HEK293 (cell line): ENCODE data around the gene UMAD1.

ENCODE experiments used
- CTCF ChIA-PET: fragments of 350-600 bp; formaldehyde crosslinking; extraction: SDS; loops from one replicate; lab custom pipeline; 2021; ENCODE audit warnings: antibody characterized with exemption; lab: Yijun Ruan, JAX
- POLR2A ChIA-PET: fragments of 300-600 bp; formaldehyde crosslinking; extraction: SDS; loops from one replicate; lab custom pipeline; 2020; ENCODE audit warnings: antibody characterized with exemption, inconsistent platforms; lab: Yijun Ruan, JAX
- H3K27ac ChIP-seq: fragments of 200-500 bp; sonication (Bioruptor generic); 2 replicates; pipeline ENCODE4 v1.5.1; 2014; ENCODE audit warnings: low read depth, low read length, control low read depth, inconsistent platforms; ENCODE audit errors: extremely low read depth
- H3K36me3 ChIP-seq, 2 experiments: fragments of 200-500 bp in 1 of 2; sonication (Bioruptor generic) in 1 of 2; 1 replicate in 1 of 2; 2 replicates in 1 of 2; pipeline ENCODE4 v1.5.1; 2014 to 2017; ENCODE audit warnings: inconsistent platforms in 2 of 2, low read length in 2 of 2; ENCODE audit not compliant: control insufficient read depth in 2 of 2, insufficient read depth in 1 of 2
- H3K4me1 ChIP-seq: fragments of 200-500 bp; sonication (Bioruptor generic); 2 replicates; pipeline ENCODE4 v1.5.1; 2014; ENCODE audit warnings: mild to moderate bottlenecking, low read length, inconsistent platforms; ENCODE audit not compliant: control insufficient read depth, insufficient read depth
- H3K4me3 ChIP-seq: 2 replicates; pipeline ENCODE4 v1.5.1; 2011; ENCODE audit warnings: low read depth, mild to moderate bottlenecking, control low read depth, low read length, moderate library complexity
- H3K9me3 ChIP-seq: fragments of 200-500 bp; sonication (Bioruptor generic); 2 replicates; pipeline ENCODE4 v1.5.1; 2014; ENCODE audit warnings: low read depth, low read length, inconsistent platforms; ENCODE audit not compliant: control insufficient read depth, insufficient read depth
- AEBP2 ChIP-seq: fragments of 450-650 bp; formaldehyde crosslinking; IDR thresholded peaks from 2 replicates; pipeline ENCODE4 v1.5.1; 2016; ENCODE audit warnings: missing biosample characterization, missing genetic modification characterization, borderline replicate concordance
- CTCF ChIP-seq: fragments of 450-650 bp; formaldehyde crosslinking; IDR thresholded peaks from 2 replicates; pipeline ENCODE4 v1.5.1; 2016; ENCODE audit warnings: missing biosample characterization, missing genetic modification characterization
- HOXD13 ChIP-seq: sonication (generic); formaldehyde crosslinking; IDR thresholded peaks from 2 replicates; pipeline ENCODE4 v1.8.0; 2022; ENCODE audit warnings: missing genetic modification reagents, borderline replicate concordance
- INSM2 ChIP-seq: fragments of 450-650 bp; formaldehyde crosslinking; IDR thresholded peaks from 2 replicates; pipeline ENCODE4 v1.5.1; 2016; ENCODE audit warnings: missing biosample characterization, missing genetic modification characterization
- SALL2 ChIP-seq: fragments of 450-650 bp; formaldehyde crosslinking; IDR thresholded peaks from 2 replicates; pipeline ENCODE4 v1.5.0; 2017; ENCODE audit warnings: missing biosample characterization, mild to moderate bottlenecking, missing genetic modification characterization, borderline replicate concordance
- TRIM28 ChIP-seq: IDR thresholded peaks from 2 replicates; pipeline ENCODE4 v1.6.1; 2011; ENCODE audit warnings: low read length, control low read depth, borderline replicate concordance
- WT1 ChIP-seq: fragments of 450-650 bp; formaldehyde crosslinking; IDR thresholded peaks from 2 replicates; pipeline ENCODE4 v1.5.1; 2016; ENCODE audit warnings: missing biosample characterization, missing genetic modification characterization
- ZBTB20 ChIP-seq: fragments of 450-650 bp; formaldehyde crosslinking; IDR thresholded peaks from 2 replicates; pipeline ENCODE4 v1.5.1; 2016; ENCODE audit warnings: missing biosample characterization, missing genetic modification characterization
- ZBTB21 ChIP-seq: fragments of 450-650 bp; formaldehyde crosslinking; IDR thresholded peaks from 2 replicates; pipeline ENCODE4 v1.5.1; 2017; ENCODE audit warnings: missing biosample characterization, missing genetic modification characterization
- ZEB2 ChIP-seq: fragments of 450-650 bp; formaldehyde crosslinking; IDR thresholded peaks from 2 replicates; pipeline ENCODE4 v1.5.1; 2016; ENCODE audit warnings: missing biosample characterization, missing genetic modification characterization
- ZFP69B ChIP-seq: fragments of 450-650 bp; formaldehyde crosslinking; IDR thresholded peaks from 2 replicates; pipeline ENCODE4 v1.5.1; 2016; ENCODE audit warnings: missing biosample characterization, missing genetic modification characterization
- ZNF155 ChIP-seq: fragments of 450-650 bp; formaldehyde crosslinking; IDR thresholded peaks from 2 replicates; pipeline ENCODE4 v1.5.1; 2016; ENCODE audit warnings: missing biosample characterization, missing genetic modification characterization
- ZNF169 ChIP-seq: fragments of 450-650 bp; formaldehyde crosslinking; IDR thresholded peaks from 2 replicates; pipeline ENCODE4 v1.5.1; 2016; ENCODE audit warnings: missing biosample characterization, missing genetic modification characterization
- ZNF335 ChIP-seq: fragments of 450-650 bp; formaldehyde crosslinking; conservative IDR thresholded peaks from 2 replicates; pipeline ENCODE4 v1.5.1; 2016; ENCODE audit warnings: missing biosample characterization, missing genetic modification characterization
- ZNF341 ChIP-seq: fragments of 450-650 bp; formaldehyde crosslinking; IDR thresholded peaks from 2 replicates; pipeline ENCODE4; 2016; ENCODE audit warnings: low read depth, missing biosample characterization, missing genetic modification characterization
- ZNF398 ChIP-seq: fragments of 450-650 bp; formaldehyde crosslinking; IDR thresholded peaks from 2 replicates; pipeline ENCODE4 v1.5.1; 2017; ENCODE audit warnings: missing biosample characterization, missing genetic modification characterization
- ZNF404 ChIP-seq: fragments of 450-650 bp; formaldehyde crosslinking; IDR thresholded peaks from 2 replicates; pipeline ENCODE4 v1.5.1; 2017; ENCODE audit warnings: missing biosample characterization, missing genetic modification characterization
- ZNF555 ChIP-seq: fragments of 450-650 bp; formaldehyde crosslinking; conservative IDR thresholded peaks from 2 replicates; pipeline ENCODE4 v1.5.1; 2017; ENCODE audit warnings: missing biosample characterization, mild to moderate bottlenecking, missing genetic modification characterization, inconsistent platforms
- ZNF792 ChIP-seq: fragments of 450-650 bp; formaldehyde crosslinking; IDR thresholded peaks from 2 replicates; pipeline ENCODE4 v1.5.1; 2016; ENCODE audit warnings: missing biosample characterization, missing genetic modification characterization
- TF ChIP-seq, protein P1 (sequence below): fragments of 450-650 bp; formaldehyde crosslinking; IDR thresholded peaks from 2 replicates; pipeline ENCODE4 v1.5.1; 2016; ENCODE audit warnings: missing biosample characterization, missing genetic modification characterization, low read depth
- TF ChIP-seq, protein P2 (sequence below): fragments of 450-650 bp; formaldehyde crosslinking; IDR thresholded peaks from 2 replicates; pipeline ENCODE4 v1.5.1; 2016; ENCODE audit warnings: missing biosample characterization, missing genetic modification characterization
- TF ChIP-seq, protein P3 (sequence below): fragments of 450-650 bp; formaldehyde crosslinking; IDR thresholded peaks from 2 replicates; pipeline ENCODE4 v1.5.1; 2016; ENCODE audit warnings: missing biosample characterization, missing genetic modification characterization

UMAD1 gene

DNA sequence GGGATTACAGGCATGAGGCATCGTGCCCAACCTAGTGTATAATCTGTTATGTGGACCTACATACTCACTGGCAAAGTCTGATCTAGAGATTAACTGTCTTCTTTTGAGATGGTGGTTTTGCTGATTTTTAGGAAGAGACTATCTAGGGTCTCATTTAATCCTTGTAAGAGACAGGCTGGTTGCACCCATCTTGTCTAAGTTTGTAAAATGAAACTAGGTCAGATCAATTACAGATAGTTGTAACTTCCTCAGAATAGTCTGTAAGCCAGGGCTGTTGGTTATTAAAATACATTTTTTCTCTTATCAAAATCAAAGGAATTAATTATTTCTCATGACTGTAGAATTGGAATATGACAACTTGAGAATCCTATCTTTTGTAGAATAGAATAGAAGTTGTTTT, 142.4 kb downstream of the UMAD1 start:
- Histone ChIP-seq H3K27ac (no peak overlapping the region), H3K36me3 (no peaks in the 10 kb centered on the region; a peak in 1 of 3 replicates)
- CTCF ChIA-PET, result no interaction called here
- TF ChIP-seq ZNF335 (tag by site-specific recombination) (0 out of 2 replicates have a peak, but pooled peaks have one; percentile 17), ZNF792 (tag by site-specific recombination) (no peak)
- TF ChIP-seq, protein P1, sequence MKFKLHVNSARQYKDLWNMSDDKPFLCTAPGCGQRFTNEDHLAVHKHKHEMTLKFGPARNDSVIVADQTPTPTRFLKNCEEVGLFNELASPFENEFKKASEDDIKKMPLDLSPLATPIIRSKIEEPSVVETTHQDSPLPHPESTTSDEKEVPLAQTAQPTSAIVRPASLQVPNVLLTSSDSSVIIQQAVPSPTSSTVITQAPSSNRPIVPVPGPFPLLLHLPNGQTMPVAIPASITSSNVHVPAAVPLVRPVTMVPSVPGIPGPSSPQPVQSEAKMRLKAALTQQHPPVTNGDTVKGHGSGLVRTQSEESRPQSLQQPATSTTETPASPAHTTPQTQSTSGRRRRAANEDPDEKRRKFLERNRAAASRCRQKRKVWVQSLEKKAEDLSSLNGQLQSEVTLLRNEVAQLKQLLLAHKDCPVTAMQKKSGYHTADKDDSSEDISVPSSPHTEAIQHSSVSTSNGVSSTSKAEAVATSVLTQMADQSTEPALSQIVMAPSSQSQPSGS (tag by site-specific recombination), result no peak
- TF ChIP-seq, all 188 proteins: peak for 1
- POLR2A ChIA-PET, result no interaction called here
- Histone ChIP-seq H3K9me3 (no peaks in the 10 kb centered on the region), H3K4me1 (no peaks in the 10 kb centered on the region), H3K4me3 (no peak overlapping the region)

DNA sequence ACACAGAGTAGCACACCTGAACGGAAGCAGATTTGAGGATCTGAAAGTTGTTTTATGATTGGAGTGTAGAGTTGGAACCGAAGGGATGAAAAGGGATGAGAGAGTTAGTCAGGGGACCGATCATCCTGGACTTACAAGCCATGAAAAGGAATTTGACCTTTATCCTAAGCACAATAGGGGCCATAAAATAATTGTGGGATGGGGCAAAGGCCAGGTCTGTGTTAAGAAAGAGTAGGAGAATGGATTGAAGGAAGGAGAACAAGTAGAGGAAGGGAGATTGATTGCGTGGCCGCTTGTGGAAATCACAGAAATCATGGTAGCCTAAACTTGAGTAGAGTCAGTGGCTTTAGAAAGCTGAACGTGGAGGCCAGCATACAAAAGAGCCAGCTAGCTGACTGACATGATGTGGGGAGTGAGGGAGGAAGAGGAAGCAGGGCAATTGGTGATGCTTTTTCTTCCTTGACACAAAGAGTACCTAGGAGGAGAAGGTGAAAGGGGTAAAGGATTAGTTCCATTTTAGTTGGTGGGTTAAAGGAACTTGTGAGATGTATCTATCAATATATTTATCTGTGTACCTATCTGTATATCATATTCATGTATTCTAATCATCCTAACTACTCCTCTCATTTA, 144.9 kb downstream of the UMAD1 start:
- CTCF ChIA-PET, result interaction anchor here (0.7 kb wide), 1 partner anchor 105 kb away, joined by 4 read pairs; no protein-coding TSS in a partner anchor

More for the DNA sequence above, 144.9 kb downstream of the UMAD1 start:
- Histone ChIP-seq H3K27ac (no peak overlapping the region), H3K36me3 (no peaks in the 10 kb centered on the region), H3K9me3 (no peaks in the 10 kb centered on the region), H3K4me3 (no peak overlapping the region), H3K4me1 (no peaks in the 10 kb centered on the region)
- POLR2A ChIA-PET, result no interaction called here
- TF ChIP-seq ZBTB21 (tag by site-specific recombination) (no peak), ZNF169 (tag by site-specific recombination) (no peak), ZNF341 (tag by site-specific recombination) (no peak), CTCF (tag by site-specific recombination) (no peak), ZNF404 (tag by site-specific recombination) (no peak), HOXD13 (CRISPR knock-in tag) (no peak), ZNF155 (no peak), ZNF555 (tag by site-specific recombination) (no peak), ZEB2 (tag by site-specific recombination) (no peak), ZBTB20 (no peak), TRIM28 (no peak), ZNF398 (tag by site-specific recombination) (no peak), WT1 (tag by site-specific recombination) (no peak), AEBP2 (tag by site-specific recombination) (no peak), INSM2 (tag by site-specific recombination) (no peak), SALL2 (tag by site-specific recombination) (no peak), ZFP69B (tag by site-specific recombination) (no peak)
- TF ChIP-seq, protein P2, sequence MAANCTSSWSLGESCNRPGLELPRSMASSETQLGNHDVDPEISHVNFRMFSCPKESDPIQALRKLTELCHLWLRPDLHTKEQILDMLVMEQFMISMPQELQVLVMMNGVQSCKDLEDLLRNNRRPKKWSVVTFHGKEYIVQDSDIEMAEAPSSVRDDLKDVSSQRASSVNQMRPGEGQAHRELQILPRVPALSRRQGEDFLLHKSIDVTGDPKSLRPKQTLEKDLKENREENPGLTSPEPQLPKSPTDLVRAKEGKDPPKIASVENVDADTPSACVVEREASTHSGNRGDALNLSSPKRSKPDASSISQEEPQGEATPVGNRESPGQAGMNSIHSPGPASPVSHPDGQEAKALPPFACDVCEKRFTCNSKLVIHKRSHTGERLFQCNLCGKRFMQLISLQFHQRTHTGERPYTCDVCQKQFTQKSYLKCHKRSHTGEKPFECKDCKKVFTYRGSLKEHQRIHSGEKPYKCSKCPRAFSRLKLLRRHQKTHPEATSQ (tag by site-specific recombination), result no peak
- TF ChIP-seq, protein P3, sequence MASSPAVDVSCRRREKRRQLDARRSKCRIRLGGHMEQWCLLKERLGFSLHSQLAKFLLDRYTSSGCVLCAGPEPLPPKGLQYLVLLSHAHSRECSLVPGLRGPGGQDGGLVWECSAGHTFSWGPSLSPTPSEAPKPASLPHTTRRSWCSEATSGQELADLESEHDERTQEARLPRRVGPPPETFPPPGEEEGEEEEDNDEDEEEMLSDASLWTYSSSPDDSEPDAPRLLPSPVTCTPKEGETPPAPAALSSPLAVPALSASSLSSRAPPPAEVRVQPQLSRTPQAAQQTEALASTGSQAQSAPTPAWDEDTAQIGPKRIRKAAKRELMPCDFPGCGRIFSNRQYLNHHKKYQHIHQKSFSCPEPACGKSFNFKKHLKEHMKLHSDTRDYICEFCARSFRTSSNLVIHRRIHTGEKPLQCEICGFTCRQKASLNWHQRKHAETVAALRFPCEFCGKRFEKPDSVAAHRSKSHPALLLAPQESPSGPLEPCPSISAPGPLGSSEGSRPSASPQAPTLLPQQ, result no peak
